ENCODE measurements around the gene RAX2. TPM values are rescaled to one million over a fixed set of nuclear protein-coding genes. Genes with fewer than 3 reads are reported as not detected.
A peak's percentile ranks its signal among the peaks of the same experiment; 100 is the strongest.

The RAX2 gene
- polyA plus RNA-seq, 1 of the 3 experiments (the other 2 are of a cell fraction) = not detected

- DNase-seq = peak; percentile 33
- ChIA-PET POLR2A (no interaction called here), CTCF (interaction anchor here (0.9 kb wide), 1 partner anchor 9 kb away, joined by 3 read pairs; no protein-coding TSS in a partner anchor)
- H3K4me2 ChIP-seq = no peak overlapping the region
- no peaks in the 10 kb centered on the region for H3K9me2 ChIP-seq
- TF ChIP-seq SIN3A (IDR thresholded peaks at IDR 0.05; ENCODE audit: borderline replicate concordance, low read depth, low read length) = no peak
- TF ChIP-seq USF1 (IDR thresholded peaks at IDR 0.05; ENCODE audit: borderline replicate concordance, low read depth) = no peak
- TF ChIP-seq NRF1 (IDR thresholded peaks at IDR 0.05; ENCODE audit: low read depth, low read length) = no peak
- no peak for TF ChIP-seq SMC3 (IDR thresholded peaks at IDR 0.05; ENCODE audit: low read depth, low read length)
- no peak for TF ChIP-seq EP300 (IDR thresholded peaks at IDR 0.05; ENCODE audit: borderline replicate concordance in 1 of 2, low read depth in 1 of 2, low read length in 1 of 2)
- TF ChIP-seq GATA2 (CRISPR knock-in tag; IDR thresholded peaks at IDR 0.05) = no peak
- no peak for TF ChIP-seq YY1 (IDR thresholded peaks at IDR 0.05; ENCODE audit: low read depth)
- TF ChIP-seq CHD2 (IDR thresholded peaks at IDR 0.05; ENCODE audit: low read length, partially characterized antibody) = no peak
- TF ChIP-seq PBX3 (IDR thresholded peaks at IDR 0.05) = no peak
- no peak for TF ChIP-seq MEF2A (IDR thresholded peaks at IDR 0.05; ENCODE audit: borderline replicate concordance, low read depth)
- TF ChIP-seq FOXM1 (IDR thresholded peaks at IDR 0.05; ENCODE audit: low read depth) = no peak
- TF ChIP-seq EZH2phosphoT487 (IDR thresholded peaks at IDR 0.05; ENCODE audit: borderline replicate concordance, low read depth) = no peak
- no peak for TF ChIP-seq TCF12 (IDR thresholded peaks at IDR 0.05)
- no peak for TF ChIP-seq RCOR1 (IDR thresholded peaks at IDR 0.05; ENCODE audit: low read length)
- no peak for TF ChIP-seq TAF1 (IDR thresholded peaks at IDR 0.05; ENCODE audit: borderline replicate concordance, low read depth, low read length)
- TF ChIP-seq REST (IDR thresholded peaks at IDR 0.05; ENCODE audit: low read depth, low read length) = no peak
- no peaks in the 10 kb centered on the region for H3K27me3 ChIP-seq (ENCODE audit: insufficient read depth)
- H3K36me3 ChIP-seq (replicated peaks in 1 of 2; ENCODE audit: control insufficient read depth in 1 of 2, insufficient read depth in 2 of 2, low read length in 1 of 2) = peaks cover 0 to 16% of the 10 kb centered on the region in 2 experiments
- WGBS (ENCODE audit: low lambda C conversion rate) = no CpG with 5 or more reads among the region's 17 CpGs
- H3K79me2 ChIP-seq (ENCODE audit: insufficient read depth) = 0 out of 2 replicates have a peak, but pooled peaks cover 3% of the 10 kb centered on the region
- H3K4me3 ChIP-seq (ENCODE audit: low read depth in 2 of 2, low read length in 1 of 2) = no peak overlapping the region
- H2AFZ ChIP-seq (ENCODE audit: low read depth) = no peak overlapping the region
- no peaks in the 10 kb centered on the region for H4K20me1 ChIP-seq (ENCODE audit: insufficient read depth)
- H3K4me1 ChIP-seq (ENCODE audit: control insufficient read depth in 1 of 2, insufficient read depth in 2 of 2, low read depth in 1 of 2, low read length in 1 of 2) = no peaks in the 10 kb centered on the region
- no peak overlapping the region for H3K27ac ChIP-seq (ENCODE audit: low read depth in 2 of 2, low read length in 1 of 2)
- H3K9me3 ChIP-seq = no peaks in the 10 kb centered on the region
- H3F3A ChIP-seq (replicated peaks; ENCODE audit: insufficient read depth) = no peaks in the 10 kb centered on the region
- H3K9ac ChIP-seq = no peak overlapping the region
Measured at GRCh38 chr19:3769494-3769893, 2.5 kb downstream of the RAX2 start.
